NB4 (cell line): Measurements from ENCODE around the gene MRPL38.

Experiments used
- CTCF ChIP-seq: IDR thresholded peaks from one replicate; pipeline ENCODE4 v1.5.1; 2012; ENCODE audit warnings: low read depth, low read length
- TF ChIP-seq, protein P1 (sequence below): IDR thresholded peaks from 2 replicates; pipeline ENCODE4 v1.6.1; 2011; ENCODE audit warnings: low read depth, low read length

- no peak for TF ChIP-seq CTCF
- TF ChIP-seq, protein P1, sequence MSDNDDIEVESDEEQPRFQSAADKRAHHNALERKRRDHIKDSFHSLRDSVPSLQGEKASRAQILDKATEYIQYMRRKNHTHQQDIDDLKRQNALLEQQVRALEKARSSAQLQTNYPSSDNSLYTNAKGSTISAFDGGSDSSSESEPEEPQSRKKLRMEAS: no peak
These were observed 9.0 kb upstream of the MRPL38 start for GRCh38 chr17:75913537-75914210.
